Stimulated activated CD4-positive, alpha-beta T cell treated with anti-CD3 and anti-CD28 coated beads, Interleukin-1b, Interleukin-23, amount 100 ng/mL, for 24 hours (primary cell): ENCODE results near the gene SLC25A21.

Source experiments
- DNase-seq, 4 experiments: peaks; one replicate each; pipeline ENCODE4 v3.0.0-alpha.2; 2020; ENCODE audit warnings: low read depth in 4 of 4, low spot score in 1 of 4

The SLC25A21 gene

DNA sequence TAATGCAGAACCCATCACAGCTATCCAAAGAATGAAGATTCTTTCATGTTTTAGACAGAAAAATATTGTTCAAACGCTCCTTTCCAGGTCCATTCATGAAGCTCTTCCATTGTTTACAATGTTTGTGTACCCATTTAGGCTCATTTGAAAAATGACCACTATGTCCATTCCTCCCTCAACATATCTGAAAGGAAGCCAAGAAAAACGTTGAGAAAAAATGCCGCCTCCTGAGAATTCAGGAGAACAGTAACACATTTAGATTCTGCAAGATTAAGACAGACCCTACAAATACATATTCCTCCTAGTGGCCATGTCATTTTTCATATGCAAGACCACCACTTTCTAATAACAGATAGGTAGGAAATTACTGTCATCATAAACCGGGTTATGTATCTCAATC is 124.4 kb downstream of the SLC25A21 start:
- no peak for DNase-seq

DNA sequence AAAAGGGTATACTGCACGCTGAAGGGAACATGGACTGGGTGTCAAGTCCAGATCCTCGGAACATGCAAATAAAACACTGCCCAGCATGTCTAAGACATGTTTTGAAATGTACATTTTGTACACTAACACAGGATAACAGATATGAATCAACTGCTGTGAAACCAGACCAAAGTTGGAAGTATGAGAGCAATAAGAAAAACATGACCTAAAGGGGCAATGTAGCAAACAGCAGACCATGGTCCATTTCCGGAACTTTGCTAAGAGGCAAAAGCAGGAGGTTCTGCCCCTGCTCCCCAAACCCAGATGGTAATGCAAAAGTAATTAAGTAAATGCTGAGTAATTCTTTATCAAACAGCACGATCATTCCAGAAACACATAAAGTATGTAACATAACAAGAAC is 125.2 kb downstream of the SLC25A21 start:
- no peak for DNase-seq

GRCh38 chr14:37046815-37047214 is 125.6 kb downstream of the SLC25A21 start:
- no peak for DNase-seq

- no peak for DNase-seq
These were observed 126.9 kb downstream of the SLC25A21 start for GRCh38 chr14:37045340-37046061.

DNA sequence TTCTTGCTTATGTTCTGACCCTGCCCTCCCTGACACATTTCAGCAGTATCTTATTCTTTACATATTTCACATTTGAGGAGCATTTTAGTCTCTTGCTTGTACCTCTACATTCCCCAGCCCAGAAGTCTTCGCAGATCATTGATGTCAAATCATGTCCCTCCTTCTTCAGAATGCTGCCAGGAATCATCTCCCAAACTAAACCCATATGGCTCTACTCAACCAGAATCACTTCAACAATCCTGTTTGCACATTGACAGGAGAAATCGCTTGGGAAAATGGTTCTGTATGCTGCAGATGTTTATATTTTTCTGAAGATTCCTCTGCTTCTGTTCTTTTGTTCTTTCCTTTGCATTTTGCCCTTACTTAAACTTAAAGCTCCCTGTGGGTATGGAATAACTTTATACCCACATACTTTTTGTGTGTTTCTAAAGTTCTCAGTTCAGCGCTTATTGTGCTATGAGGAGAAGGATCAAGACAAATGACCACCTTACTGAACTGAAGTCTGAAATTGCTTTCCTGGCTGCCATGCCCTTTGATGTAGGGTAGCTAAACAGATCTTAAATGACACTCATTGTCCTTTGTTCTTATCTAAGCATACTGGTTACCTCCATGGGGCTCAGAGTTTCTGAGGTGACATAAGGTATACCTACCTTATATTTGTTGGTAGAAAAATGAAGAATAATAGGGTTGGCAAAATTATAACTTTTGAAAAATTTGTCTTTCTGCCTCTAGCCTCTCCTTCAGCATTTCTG is 134.6 kb downstream of the SLC25A21 start:
- no peak for DNase-seq

DNA sequence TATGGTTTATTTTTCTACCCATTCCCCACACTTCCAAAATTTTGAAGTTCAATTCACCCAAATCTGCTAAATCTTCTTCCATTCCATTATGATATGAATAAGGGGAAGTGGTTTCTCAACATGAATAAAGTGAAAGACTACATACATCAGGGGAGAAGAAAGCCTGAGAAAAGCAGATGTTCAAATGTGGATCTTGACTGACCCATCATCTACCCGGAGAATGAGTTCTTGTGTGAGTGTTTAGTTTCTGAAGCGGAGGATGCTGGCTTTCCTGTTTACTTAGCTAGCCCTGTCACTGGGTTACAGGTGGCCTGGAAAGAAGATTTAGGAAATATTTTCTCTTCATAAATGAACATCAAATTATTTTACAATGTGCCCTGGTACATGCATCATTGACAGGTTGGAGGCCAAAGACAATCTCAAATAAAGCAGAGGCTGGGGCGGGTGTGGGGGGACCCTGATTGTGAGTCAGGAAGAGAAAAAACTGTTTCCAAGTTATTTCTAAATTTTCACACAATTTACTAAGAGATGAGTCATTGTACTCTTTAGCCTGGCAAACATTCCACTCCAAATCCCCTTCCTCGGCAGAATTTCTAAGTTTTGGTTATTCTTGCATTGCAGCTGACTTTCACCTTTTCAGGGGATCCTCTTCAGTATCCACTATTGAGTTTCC is 135.6 kb downstream of the SLC25A21 start:
- DNase-seq = no peak

DNA sequence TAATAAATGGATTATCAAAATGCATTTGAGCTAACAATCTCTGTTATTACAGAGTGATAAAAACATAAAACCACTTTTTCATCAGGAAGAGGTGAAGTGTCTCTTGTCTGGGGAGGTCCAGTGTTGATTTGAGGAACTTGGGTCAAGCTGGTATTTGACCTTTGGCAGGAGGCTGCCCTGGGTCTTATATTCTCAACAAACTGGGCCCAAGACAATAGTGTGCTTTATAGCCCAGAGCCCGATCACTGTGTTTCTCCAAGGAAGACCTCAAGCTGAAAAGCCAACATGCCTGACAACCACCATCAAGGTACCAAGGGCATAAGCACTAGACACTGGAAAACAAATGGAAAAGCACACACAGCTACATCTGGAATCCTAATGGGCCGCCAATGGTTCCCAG is 137.0 kb downstream of the SLC25A21 start:
- DNase-seq = no peak

- no peak for DNase-seq
These were observed 137.8 kb downstream of the SLC25A21 start for GRCh38 chr14:37034410-37035285.

DNA sequence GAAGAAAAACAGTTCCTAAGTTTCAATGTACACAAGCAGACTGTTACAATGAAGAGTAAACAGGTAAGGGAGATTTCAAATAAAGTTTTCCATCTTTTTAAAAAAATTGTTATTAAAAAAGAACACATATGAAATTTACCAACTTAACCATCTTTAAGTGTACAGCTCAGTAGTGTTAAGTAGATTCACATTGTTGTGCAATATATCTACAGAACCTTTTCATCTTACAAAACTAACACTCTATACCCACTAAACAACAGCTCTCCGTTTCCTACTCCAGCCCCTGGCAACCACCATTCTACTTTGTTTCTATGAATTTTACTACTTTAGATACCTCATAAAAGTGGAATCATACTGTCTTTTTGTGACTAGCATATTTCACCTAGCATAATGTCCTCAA is 139.5 kb downstream of the SLC25A21 start:
- no peak for DNase-seq

DNA sequence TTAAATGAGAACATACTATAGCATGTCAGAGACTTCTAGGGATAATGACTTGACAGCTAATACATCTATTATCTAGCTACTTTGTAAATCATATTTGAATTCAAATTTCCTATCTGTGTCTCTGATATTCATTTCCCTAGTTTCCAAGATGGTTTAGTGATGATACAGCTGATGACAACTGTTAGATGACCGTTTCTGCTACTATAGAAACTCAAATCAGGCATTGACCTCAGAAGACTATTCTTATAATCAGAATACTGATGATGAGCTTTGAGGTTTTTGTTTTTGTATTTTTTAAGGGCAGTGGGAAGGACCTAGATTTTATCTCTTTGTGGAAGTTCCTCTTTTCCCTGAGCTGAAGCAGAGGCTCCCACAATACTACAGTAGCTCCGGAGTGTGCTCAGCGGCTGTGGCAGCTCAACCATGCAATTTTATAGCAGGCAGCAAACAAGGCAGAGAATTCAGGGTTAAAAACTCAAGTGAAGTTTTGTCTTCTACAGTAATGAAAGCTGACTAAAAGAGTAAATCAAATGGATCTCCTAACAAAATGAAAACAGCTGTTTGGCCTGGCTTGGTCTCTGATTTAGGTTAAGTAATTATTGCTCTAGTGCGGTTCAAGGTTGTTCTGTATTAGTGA is 145.1 kb downstream of the SLC25A21 start:
- DNase-seq = no peak

- DNase-seq = no peak
These were observed 148.4 kb downstream of the SLC25A21 start for GRCh38 chr14:37023875-37024565.

GRCh38 chr14:37021390-37021789 is 151.0 kb downstream of the SLC25A21 start:
- DNase-seq = no peak

DNA sequence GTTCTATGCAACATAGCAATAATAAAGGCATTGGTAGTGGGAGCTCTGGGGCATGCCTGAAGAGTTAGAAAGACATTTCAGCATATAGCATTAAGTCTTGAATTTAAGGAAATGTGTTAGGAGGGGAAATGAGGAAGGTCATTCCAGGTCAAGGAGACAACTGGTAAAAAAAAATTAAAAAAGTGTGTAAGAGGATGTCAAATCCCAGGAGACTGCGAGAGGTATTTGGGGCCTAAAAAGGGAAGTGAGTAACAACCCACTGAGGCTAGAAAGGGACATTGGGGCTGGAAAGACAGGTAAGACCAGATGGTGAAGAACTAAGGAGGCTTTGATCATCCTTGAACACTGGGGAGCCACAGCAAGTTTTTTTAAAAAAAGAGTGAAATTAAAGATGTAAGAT is 152.9 kb downstream of the SLC25A21 start:
- no peak for DNase-seq

DNA sequence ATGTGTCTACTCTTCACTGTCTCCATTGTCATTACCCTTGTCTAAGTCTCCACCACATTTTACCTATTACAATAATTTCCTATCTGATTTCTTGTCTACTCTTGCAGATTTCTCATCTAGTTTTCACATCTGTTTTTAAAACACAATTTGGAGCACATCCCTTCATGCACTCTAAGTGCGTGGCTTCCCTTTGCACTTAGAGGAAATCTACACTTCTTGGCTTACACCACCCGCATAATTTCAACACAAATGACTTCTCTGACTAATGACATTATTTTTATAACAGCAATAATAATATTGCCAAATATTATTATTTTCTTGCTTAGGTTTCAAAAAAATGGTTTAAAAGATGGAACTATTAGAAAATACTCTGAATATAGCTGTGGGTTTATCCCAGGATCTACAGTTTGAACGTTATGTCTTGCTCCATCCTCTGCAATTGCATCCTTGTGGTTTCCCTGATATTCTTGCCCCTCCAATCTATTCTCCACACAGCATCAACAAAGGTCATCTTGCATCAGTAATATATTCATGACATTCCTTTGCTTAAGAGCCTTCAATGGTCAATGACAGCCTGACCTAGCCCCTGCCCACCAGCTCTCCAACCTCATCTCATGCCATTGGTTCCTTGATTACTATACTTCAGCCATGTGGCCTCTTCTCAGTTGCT is 153.7 kb downstream of the SLC25A21 start:
- DNase-seq = no peak

DNA sequence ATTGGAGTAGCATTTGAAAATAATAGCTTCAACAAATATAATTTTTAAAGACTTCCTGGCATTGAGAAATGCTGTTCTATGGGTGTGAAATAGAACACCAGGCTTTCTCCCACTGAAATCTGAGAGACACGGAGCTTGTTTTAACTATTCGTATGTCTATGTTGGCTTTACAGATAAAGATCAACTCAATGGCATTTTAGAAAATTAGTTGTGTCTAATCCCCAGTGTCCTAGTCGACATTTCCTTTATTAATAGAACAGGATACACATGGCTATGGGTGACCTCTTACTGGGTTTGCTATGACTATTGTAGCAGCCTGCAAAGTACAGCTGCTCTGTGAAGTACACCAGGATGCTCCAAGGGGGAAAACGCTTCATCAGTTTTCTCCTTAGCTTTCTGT is 159.3 kb downstream of the SLC25A21 start:
- DNase-seq = no peak

DNA sequence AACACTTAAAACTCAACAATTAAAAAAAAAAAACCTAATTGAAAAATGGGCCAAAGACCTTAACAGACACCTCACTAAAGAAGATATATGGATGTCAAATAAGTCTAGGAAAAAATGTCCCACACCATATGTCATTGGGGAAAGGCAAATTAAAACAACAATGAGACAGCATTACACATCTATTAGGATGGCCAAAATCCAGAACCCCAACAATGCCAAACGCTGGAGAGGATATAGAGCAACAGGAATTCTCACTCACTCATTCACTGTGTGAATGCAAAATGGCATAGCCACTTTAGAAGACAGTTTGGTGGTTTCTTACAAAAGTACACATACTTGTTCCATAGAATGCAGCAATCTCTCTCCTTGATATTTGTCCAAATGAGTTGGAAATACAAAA is 173.7 kb downstream of the SLC25A21 start:
- DNase-seq = no peak

- DNase-seq = no peak
These were observed 174.6 kb downstream of the SLC25A21 start for GRCh38 chr14:36997843-36998242.

DNA sequence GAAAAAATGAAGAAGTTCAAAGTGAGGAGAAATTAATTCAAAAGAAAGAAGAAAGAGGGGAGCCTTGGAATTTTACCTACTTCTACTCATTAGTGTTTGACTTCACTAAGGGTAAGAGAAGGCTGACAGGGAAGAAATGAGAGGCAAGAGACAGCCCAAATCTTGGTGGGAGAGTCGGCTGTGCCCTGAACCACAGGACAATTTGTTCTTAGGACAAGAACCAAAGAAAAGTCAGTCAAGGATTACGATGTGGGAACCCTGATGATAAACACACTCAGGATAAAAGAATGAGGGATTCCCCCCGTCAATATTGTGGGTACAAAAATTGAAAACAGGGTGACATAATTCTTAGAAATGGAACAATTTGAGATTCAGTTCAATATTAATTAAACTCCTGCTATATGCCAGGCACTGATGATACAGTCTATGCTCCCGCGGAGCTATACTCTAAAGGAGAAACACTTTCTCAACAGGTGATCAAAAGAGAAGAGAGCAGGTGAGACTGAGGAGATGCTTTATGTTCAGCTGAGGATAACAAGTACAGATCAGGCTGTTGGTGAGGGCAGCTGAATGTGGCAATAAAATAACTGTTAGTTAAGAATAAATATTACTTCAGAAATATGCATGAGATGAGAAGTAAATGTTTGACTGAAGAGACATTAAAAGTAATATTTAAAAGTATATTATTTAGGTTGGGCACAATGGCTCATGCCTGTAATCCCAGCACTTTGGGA is 175.4 kb downstream of the SLC25A21 start:
- DNase-seq = no peak
